Neural progenitor cell (in vitro differentiated cells): Measurements from ENCODE around the gene TOP2B. TPM values are rescaled to one million over a fixed set of nuclear protein-coding genes. Genes with fewer than 3 reads are reported as not detected.

ENCODE experiments used
- DNase-seq: peaks from one replicate; pipeline ENCODE4 v3.0.0-alpha.2; 2016; ENCODE audit warnings: low spot score
- H2AFZ ChIP-seq: fragments of 200-600 bp; sonication (generic); replicated peaks from 2 replicates; pipeline ENCODE4 v1.6.1; 2016; ENCODE audit warnings: antibody characterized with exemption
- H3F3A ChIP-seq: fragments of 200-600 bp; sonication (generic); 2 replicates; pipeline ENCODE4 v1.6.1; 2016; ENCODE audit warnings: antibody characterized with exemption, low read depth
- H3K27ac ChIP-seq: fragments of 200-600 bp; sonication (generic); 2 replicates; pipeline ENCODE4 v1.5.1; 2016; ENCODE audit warnings: mild to moderate bottlenecking
- H3K27me3 ChIP-seq: fragments of 200-600 bp; sonication (generic); 2 replicates; pipeline ENCODE4 v1.6.1; 2016; ENCODE audit warnings: mild to moderate bottlenecking, moderate library complexity
- H3K36me3 ChIP-seq: fragments of 200-600 bp; sonication (generic); 2 replicates; pipeline ENCODE4 v1.5.1; 2016
- H3K4me1 ChIP-seq: fragments of 200-600 bp; sonication (generic); 2 replicates; pipeline ENCODE4 v1.6.1; 2016; ENCODE audit warnings: mixed run types
- H3K4me2 ChIP-seq: fragments of 200-600 bp; sonication (generic); 2 replicates; pipeline ENCODE4 v1.6.1; 2016
- H3K4me3 ChIP-seq: fragments of 200-600 bp; sonication (generic); 2 replicates; pipeline ENCODE4 v1.5.1; 2016
- H3K79me2 ChIP-seq: fragments of 200-600 bp; sonication (generic); 2 replicates; pipeline ENCODE4 v1.6.1; 2016; ENCODE audit warnings: low read depth
- H3K9ac ChIP-seq: fragments of 200-600 bp; sonication (generic); 2 replicates; pipeline ENCODE4 v1.6.1; 2016
- H3K9me3 ChIP-seq: fragments of 200-600 bp; sonication (generic); 2 replicates; pipeline ENCODE4 v1.5.1; 2016; ENCODE audit warnings: low read depth
- H4K20me1 ChIP-seq: fragments of 200-600 bp; sonication (generic); 2 replicates; pipeline ENCODE4 v1.6.1; 2016; ENCODE audit warnings: low read depth
- H3K27ac Mint-ChIP-seq: 3 replicates; pipeline ENCODE4 v1.8.0; 2021; ENCODE audit warnings: mixed read lengths
- H3K27me3 Mint-ChIP-seq: 2 replicates; pipeline ENCODE4 v1.8.0; 2022; ENCODE audit warnings: low read depth, mild to moderate bottlenecking, inconsistent platforms, moderate library complexity, mixed read lengths; ENCODE audit not compliant: insufficient read depth
- H3K36me3 Mint-ChIP-seq: 3 replicates; pipeline ENCODE4 v1.8.0; 2021; ENCODE audit warnings: mixed read lengths
- H3K4me1 Mint-ChIP-seq: 3 replicates; pipeline ENCODE4 v1.8.0; 2021; ENCODE audit warnings: mixed read lengths
- H3K4me3 Mint-ChIP-seq: 3 replicates; pipeline ENCODE4 v1.8.0; 2021; ENCODE audit warnings: mild to moderate bottlenecking, moderate library complexity, mixed read lengths
- H3K9me3 Mint-ChIP-seq: 3 replicates; pipeline ENCODE4 v1.8.0; 2020; ENCODE audit warnings: mixed read lengths
- CTCF ChIP-seq: fragments of 200-600 bp; sonication (generic); IDR thresholded peaks from 2 replicates; pipeline ENCODE4 v1.5.1; 2017; ENCODE audit warnings: antibody characterized with exemption, mild to moderate bottlenecking
- EZH2 ChIP-seq: fragments of 200-600 bp; sonication (generic); IDR thresholded peaks from 2 replicates; pipeline ENCODE4 v1.6.1; 2017; ENCODE audit warnings: antibody characterized with exemption, mild to moderate bottlenecking, moderate library complexity
- EZH2phosphoT487 ChIP-seq: fragments of 200-600 bp; sonication (generic); IDR thresholded peaks from 2 replicates; pipeline ENCODE4 v1.6.1; 2017; ENCODE audit warnings: antibody characterized with exemption
- total RNA-seq: library from RNA; depleted of rRNA; stranded (reverse); fragments of >200 nt; gene quantifications from 2 replicates; pipeline ENCODE4 v1.2.3, GENCODE V29; 2015; ENCODE audit warnings: low replicate concordance

Gene TOP2B
- total RNA-seq, 1 donor from 2014 or later = 327 TPM

DNA sequence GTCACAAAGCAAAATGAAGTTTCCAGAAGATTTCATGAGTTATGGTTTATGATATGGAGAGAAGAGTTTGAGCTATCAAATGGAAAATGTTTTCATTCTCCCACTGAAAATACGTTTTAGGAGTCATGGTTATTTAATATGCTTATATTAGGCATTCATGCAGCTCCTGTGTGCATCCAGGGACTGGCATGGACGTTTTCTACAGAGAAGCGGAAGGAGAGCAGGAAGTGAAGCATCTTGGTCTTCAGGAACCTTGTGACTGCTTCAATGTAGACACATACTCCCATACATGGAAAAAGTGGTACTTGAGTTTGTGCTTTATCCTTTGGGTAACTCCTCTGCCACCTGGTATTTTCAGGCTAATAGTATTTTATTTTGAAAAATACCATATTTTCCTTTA, 43.3 kb upstream of the TOP2B start:
- no peak overlapping the region for H3K4me3 ChIP-seq
- no peaks in the 10 kb centered on the region for H3F3A ChIP-seq
- Mint-ChIP-seq H3K36me3 (no peaks in the 10 kb centered on the region), H3K4me3 (no peak overlapping the region), H3K27ac (no peak overlapping the region), H3K9me3 (no peaks in the 10 kb centered on the region), H3K4me1 (no peaks in the 10 kb centered on the region), H3K27me3 (no peaks in the 10 kb centered on the region)
- H3K27ac ChIP-seq = no peak overlapping the region
- H3K27me3 ChIP-seq = no peaks in the 10 kb centered on the region
- H3K4me2 ChIP-seq = no peak overlapping the region
- no peaks in the 10 kb centered on the region for H3K4me1 ChIP-seq
- H3K9ac ChIP-seq = no peak overlapping the region
- no peak overlapping the region for H2AFZ ChIP-seq
- no peaks in the 10 kb centered on the region for H3K9me3 ChIP-seq
- DNase-seq = no peak
- TF ChIP-seq EZH2 (no peak), EZH2phosphoT487 (no peak), CTCF (no peak)
- no peaks in the 10 kb centered on the region for H3K79me2 ChIP-seq
- no peaks in the 10 kb centered on the region for H4K20me1 ChIP-seq
- H3K36me3 ChIP-seq = no peaks in the 10 kb centered on the region

DNA sequence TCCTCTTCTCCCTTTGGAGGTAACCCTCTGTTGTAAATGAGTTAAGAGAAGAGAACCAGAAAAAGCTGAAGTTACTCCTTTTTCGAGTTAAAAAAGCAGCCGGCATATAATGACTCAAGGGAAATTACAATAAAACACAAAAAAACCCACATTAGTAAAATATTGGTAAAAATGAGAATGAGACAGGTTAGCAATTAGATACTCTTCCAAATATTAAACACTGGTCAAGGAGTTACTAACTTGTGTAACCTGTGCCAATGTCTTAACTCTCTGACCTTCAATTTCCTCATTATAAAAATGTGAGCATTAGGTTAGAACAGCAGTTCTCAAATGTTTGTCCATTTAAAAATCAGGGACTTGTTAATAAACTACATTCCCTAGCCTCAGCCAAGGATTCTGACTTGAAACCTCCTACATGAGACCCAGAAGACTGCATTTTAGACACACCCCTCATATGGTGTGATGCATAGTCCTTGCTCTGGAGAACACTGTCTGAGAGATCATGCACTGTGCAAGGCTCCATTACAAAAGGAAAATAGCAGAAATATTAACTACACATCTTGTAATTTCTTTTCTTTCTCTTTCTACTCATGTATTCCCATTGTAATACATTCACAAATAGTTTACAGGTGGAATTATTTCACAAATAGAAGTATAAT, 42.7 kb upstream of the TOP2B start:
- Mint-ChIP-seq H3K27me3 (no peaks in the 10 kb centered on the region), H3K4me3 (no peak overlapping the region), H3K4me1 (no peaks in the 10 kb centered on the region), H3K9me3 (no peaks in the 10 kb centered on the region), H3K36me3 (no peaks in the 10 kb centered on the region), H3K27ac (no peak overlapping the region)
- Histone ChIP-seq H3K4me1 (no peaks in the 10 kb centered on the region), H2AFZ (no peak overlapping the region), H3F3A (no peaks in the 10 kb centered on the region), H3K4me2 (no peak overlapping the region), H3K4me3 (no peak overlapping the region), H4K20me1 (no peaks in the 10 kb centered on the region), H3K9me3 (no peaks in the 10 kb centered on the region), H3K27me3 (no peaks in the 10 kb centered on the region), H3K79me2 (no peaks in the 10 kb centered on the region), H3K36me3 (no peaks in the 10 kb centered on the region), H3K9ac (no peak overlapping the region), H3K27ac (no peak overlapping the region)
- TF ChIP-seq EZH2 = no peak
- no peak for TF ChIP-seq EZH2phosphoT487
- no peak for TF ChIP-seq CTCF
- DNase-seq = no peak

- H3K4me1 Mint-ChIP-seq = no peaks in the 10 kb centered on the region
- Histone ChIP-seq H3K36me3 (no peaks in the 10 kb centered on the region), H4K20me1 (no peaks in the 10 kb centered on the region), H2AFZ (no peak overlapping the region), H3K4me1 (no peaks in the 10 kb centered on the region), H3K9ac (no peak overlapping the region), H3K27ac (no peak overlapping the region), H3K4me3 (no peak overlapping the region), H3F3A (no peaks in the 10 kb centered on the region), H3K9me3 (no peaks in the 10 kb centered on the region), H3K79me2 (no peaks in the 10 kb centered on the region), H3K27me3 (no peaks in the 10 kb centered on the region), H3K4me2 (no peak overlapping the region)
- TF ChIP-seq CTCF (no peak), EZH2phosphoT487 (no peak), EZH2 (no peak)
- no peaks in the 10 kb centered on the region for H3K9me3 Mint-ChIP-seq
- H3K27me3 Mint-ChIP-seq = no peaks in the 10 kb centered on the region
- no peaks in the 10 kb centered on the region for H3K36me3 Mint-ChIP-seq
- no peak overlapping the region for H3K4me3 Mint-ChIP-seq
- no peak overlapping the region for H3K27ac Mint-ChIP-seq
- DNase-seq = no peak
Observed at GRCh38 chr3:25706213-25706612, 41.5 kb upstream of the TOP2B start.
